H1 (cell line): ENCODE results near the gene RHOBTB1. TPM values are rescaled to one million over a fixed set of nuclear protein-coding genes. Genes with fewer than 3 reads are reported as not detected.

Source experiments
- BACH1 ChIP-seq: IDR thresholded peaks from 2 replicates; pipeline ENCODE4 v1.6.1; 2012; ENCODE audit warnings: low read length, improper control_type of control experiment
- BRCA1 ChIP-seq: IDR thresholded peaks from 2 replicates; pipeline ENCODE4 v1.6.1; 2012; ENCODE audit warnings: low read depth, low read length, improper control_type of control experiment
- USF2 ChIP-seq: IDR thresholded peaks from 2 replicates; pipeline ENCODE4 v1.6.1; 2011; ENCODE audit warnings: low read length, improper control_type of control experiment
- polyA plus RNA-seq, 7 experiments: library from polyadenylated mRNA; depleted of rRNA in 3 of 7; stranded (reverse) in 5 of 7; unstranded in 2 of 7; fragments of >200 nt in 5 of 7; fragments of 200-250 nt in 2 of 7; gene quantifications; 1 replicate in 5 of 7; 2 replicates in 1 of 7; 4 replicates in 1 of 7; pipeline versions ENCODE4 v1.2.1 to v1.2.3, GENCODE V29; 2011 to 2013; ENCODE audit warnings: missing spikeins in 2 of 7, mixed read lengths in 2 of 7
- total RNA-seq: library from RNA; stranded (reverse); fragmentation: NEBNext Ultra II Directional; extraction: Animal tissue kit (Norgen Biotek cat#: 25700); gene quantifications from 2 replicates; pipeline ENCODE4 v1.2.1, GENCODE V29; 2021

RHOBTB1 gene
- total and polyA plus RNA-seq, 2 of the 8 experiments (the other 6 are each of a cell fraction or from before 2014, with no cell fraction given), result 6.1 to 7.4 TPM

- TF ChIP-seq USF2 (no peak), BACH1 (no peak), BRCA1 (no peak)
Observed at GRCh38 chr10:60853107-60853506, 90.9 kb downstream of the RHOBTB1 start (continued).
